ENCODE data around the gene ITGB8.

Gene ITGB8

DNA sequence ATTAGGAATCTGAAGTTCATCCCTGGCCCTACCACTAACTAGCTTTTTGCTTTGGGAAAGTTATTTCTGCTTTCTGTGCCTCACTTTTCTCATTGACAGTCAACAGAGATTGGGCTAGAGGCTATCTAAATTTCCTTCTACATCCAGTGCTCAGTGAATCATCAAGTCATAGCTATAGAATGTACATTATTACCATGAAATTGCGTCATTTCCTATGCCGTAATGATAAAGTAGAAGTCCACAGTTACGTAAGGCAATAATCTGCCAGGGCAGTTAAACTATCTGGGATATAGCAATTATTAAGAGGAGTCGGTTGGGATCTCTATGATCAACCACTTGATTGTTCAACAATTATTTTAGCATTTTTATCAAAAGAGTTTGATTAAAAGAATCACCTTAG is 64.4 kb downstream of the ITGB8 start:
- no peak for DNase-seq (ENCODE audit: low spot score)
- TF ChIP-seq CTCF (IDR thresholded peaks at IDR 0.05; ENCODE audit: extremely low read depth, missing control alignments), result no peak

- no peak for DNase-seq (ENCODE audit: low spot score)
Observed at GRCh38 chr7:20395511-20395910, 64.8 kb downstream of the ITGB8 start.

GRCh38 chr7:20399521-20399920 is 68.8 kb downstream of the ITGB8 start:
- no peak for TF ChIP-seq CTCF (IDR thresholded peaks at IDR 0.05; ENCODE audit: extremely low read depth, missing control alignments)

More at GRCh38 chr7:20395511-20395910, 64.8 kb downstream of the ITGB8 start:
- no peak for TF ChIP-seq CTCF (IDR thresholded peaks at IDR 0.05; ENCODE audit: extremely low read depth, missing control alignments)

GRCh38 chr7:20401861-20402746 is 71.4 kb downstream of the ITGB8 start:
- DNase-seq (ENCODE audit: low spot score), result no peak
- TF ChIP-seq CTCF (IDR thresholded peaks at IDR 0.05; ENCODE audit: extremely low read depth, missing control alignments), result no peak

More at GRCh38 chr7:20399521-20399920, 68.8 kb downstream of the ITGB8 start:
- no peak for DNase-seq (ENCODE audit: low spot score)

GRCh38 chr7:20402747-20403230 is 72.1 kb downstream of the ITGB8 start:
- no peak for TF ChIP-seq CTCF (IDR thresholded peaks at IDR 0.05; ENCODE audit: extremely low read depth, missing control alignments)
- no peak for DNase-seq (ENCODE audit: low spot score)

- DNase-seq (ENCODE audit: low spot score), result no peak
- no peak for TF ChIP-seq CTCF (IDR thresholded peaks at IDR 0.05; ENCODE audit: extremely low read depth, missing control alignments)
Observed at GRCh38 chr7:20403331-20403730, 72.6 kb downstream of the ITGB8 start.

DNA sequence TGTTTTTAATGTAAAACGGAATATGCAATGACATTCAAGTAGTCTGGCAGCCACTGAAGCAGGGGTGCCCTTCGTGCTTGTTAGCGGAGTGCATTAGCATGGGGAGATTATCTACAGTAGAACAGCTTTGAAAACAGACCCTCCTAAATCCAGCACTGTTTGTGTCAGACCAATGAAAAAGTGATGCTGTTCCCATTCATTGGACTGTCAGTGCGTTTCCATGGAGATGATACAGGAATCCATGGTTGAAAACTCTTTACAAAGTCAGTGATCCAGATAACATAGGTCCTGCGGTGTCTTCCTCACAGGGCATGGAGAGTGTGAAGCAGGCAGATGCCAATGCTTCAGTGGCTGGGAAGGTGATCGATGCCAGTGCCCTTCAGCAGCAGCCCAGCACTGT is 73.6 kb downstream of the ITGB8 start:
- DNase-seq (ENCODE audit: low spot score), result no peak

More for the DNA sequence above, 73.6 kb downstream of the ITGB8 start:
- no peak for TF ChIP-seq CTCF (IDR thresholded peaks at IDR 0.05; ENCODE audit: extremely low read depth, missing control alignments)

All from GM20000 (cell line).